GM18508 (cell line): ENCODE results near the gene PDAP1.
"Not testable (repeated sequence)": the region's sequence is repeated elsewhere in the genome, so short reads cannot be mapped to it uniquely, and the experiment has no call there.

Experiments
- ATAC-seq: cut with Tn5 transposase; IDR thresholded peaks from one replicate; pipeline ENCODE4 v1.9.1; 2021; ENCODE audit warnings: moderate number of reproducible peaks; ENCODE audit not compliant: insufficient read depth, unreplicated experiment

PDAP1 gene

DNA sequence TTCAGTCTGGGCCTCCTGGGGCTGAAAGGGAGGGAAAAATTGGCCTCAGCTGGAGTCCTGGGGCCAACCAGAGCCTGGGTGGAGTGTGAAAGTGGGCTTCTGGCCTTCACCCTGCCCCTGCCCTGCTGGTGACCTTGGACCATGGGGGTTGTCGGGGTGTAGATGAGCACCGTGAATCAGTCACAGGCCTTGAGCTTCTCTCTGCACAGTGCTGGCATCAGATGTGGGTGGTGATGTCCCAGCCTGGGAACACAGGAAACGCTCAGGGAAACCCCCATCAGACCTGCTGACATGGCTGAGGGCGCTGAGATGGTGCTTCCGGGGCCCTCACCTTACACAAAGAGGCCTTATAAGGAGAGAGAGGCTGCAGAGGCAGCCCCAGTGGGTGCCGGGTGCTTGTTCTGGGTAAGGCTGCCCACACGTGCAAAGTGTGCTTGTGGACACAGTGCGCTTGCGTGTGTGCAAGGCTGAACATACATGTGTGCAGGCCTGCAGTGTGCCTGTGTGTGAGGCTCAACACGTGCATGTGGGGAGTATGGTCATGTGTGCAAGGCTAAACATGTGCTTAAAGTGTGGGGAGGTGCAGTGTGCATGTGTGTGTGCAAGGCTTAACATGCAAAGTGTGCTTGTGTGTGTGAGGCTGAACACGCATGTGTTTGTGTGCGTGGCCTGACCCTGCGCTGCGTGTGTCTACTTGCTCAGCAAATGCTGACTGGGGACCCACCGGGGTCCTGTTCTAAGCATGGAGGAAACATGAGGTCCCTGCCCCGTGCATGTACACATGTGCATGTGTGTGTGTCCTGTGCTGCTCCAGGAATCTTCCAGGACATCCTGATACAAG is 27.4 kb downstream of the PDAP1 start:
- peak; percentile 65 for ATAC-seq

GRCh38 chr7:99380032-99380822 is 28.2 kb downstream of the PDAP1 start:
- no peak for ATAC-seq

DNA sequence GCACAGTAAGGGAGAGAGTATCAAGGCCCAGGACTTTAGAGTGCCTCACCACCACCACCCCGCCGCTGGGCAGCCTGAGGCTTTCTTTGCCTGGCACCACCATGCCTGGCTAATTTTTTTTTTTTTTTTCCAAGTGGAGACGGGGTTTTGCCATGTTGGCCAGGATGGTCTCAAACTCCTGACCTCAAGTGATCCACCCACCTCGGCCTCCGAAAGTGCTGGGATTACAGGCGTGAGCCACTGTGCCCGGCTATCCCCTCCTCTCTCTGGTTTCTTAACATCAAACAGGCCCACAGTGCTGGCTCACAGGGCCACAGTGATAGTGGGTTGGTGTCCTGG is 28.7 kb downstream of the PDAP1 start:
- ATAC-seq = not testable (repeated sequence)

DNA sequence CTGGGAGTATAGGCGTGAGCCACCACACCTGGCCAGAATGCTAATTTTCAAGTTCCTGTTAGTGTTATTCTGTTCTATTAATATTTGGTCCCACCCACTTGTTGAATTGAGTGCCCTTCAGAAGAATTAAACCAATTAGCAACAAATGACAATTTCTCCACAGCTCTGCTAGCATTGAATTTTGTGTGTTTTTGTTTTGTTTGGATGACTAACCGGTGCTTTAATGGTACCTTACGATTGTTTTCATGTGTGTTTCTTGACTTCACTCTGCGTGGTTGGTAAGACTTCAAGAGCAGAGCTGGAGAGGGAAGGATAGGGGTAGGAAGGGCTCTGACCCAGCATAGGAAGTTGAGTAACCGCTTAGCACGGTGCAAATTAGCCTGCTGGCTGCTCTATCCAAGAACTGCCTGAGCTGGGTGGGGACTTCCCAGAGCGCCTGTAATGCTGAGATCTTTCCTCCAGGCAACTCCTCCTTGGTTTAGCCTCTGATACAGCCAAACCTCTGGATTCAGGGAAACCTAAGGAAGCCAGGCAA is 29.3 kb downstream of the PDAP1 start:
- no peak for ATAC-seq

DNA sequence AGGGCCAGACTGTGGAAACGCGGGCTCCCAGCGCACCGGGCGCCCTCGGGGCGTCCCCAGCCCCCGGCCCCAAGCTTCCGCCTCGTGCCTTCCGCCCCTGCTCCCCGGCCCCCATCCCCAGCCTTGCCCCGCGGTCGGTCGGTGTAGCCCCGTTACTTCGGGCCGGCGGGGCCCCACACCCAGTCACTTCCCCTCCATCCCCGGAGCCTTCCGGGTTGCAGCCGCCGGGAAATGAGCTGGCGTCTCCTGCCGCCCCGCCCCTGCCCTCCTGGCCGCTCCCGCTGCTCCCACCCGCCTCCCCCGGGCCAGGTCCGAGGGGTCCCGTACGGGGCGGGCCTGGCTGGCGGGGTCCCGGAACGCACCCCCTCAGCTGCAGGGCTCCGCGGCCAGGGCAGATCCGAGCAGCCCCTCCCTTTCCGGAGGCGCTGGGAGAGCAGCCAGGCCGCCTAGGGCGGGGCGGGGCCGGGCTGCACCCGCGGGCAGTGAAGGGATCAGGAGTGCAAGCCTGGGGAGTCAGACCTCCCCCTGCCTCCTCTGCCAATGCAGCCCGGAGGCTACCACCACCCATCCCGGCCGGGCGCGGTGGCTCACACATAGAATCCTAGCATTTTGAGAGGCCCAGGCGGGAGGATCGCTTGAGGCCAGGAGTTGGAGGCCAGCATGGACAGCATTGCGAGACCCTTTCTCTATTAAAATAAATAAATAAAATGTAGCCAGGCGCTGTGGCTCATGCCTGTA is 33.2 kb downstream of the PDAP1 start:
- no peak for ATAC-seq

GRCh38 chr7:99374111-99375064 is 34.0 kb downstream of the PDAP1 start, which contains the start of gene ARPC1B:
Gene ARPC1B, plus strand, starts transcription at chr7:99374730. Its CDS starts 10,985 bp downstream, at chr7:99385715.
- ATAC-seq = no peak

GRCh38 chr7:99373091-99374066 is 35.0 kb downstream of the PDAP1 start:
- ATAC-seq = no peak

DNA sequence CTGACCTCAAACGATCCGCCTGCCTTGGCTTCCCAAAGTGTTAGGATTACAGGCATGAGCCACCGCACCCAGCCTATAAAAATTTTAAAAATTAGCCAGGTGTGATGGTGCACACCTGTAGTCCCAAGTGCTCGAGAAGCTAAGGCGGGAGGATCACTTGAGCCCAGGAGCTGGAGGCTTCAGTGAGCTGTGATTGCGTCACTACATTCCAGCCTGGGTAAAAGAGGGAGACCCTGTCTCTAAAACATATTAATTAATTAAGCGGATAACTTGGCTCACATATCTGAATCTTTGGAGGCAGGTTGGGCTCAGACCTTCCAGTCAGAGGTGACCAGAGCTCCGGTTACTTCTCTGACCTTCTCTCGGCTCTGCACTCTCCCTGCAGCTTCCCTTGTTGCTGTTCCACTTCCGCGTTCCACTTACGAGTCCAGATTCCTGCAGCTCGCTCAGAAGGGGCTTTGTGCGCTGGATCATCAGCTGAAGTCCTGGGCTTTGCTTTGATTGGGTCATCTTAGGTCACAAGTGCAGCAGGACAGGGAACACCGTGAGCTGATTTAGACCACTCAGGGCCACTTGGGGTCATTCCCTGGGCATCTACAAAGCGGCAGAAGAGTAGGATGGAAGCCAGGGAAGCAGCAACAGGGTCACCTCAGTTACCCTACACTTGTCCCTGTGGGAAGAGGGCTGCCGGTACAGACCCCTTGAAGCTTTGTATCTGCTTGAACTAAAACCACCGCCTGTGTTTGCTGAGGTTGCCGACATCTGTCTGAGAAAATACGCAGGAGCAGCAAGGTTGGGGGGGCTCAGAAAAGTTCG is 35.9 kb downstream of the PDAP1 start:
- no peak for ATAC-seq

- ATAC-seq = no peak
Observed at GRCh38 chr7:99371376-99371920, 36.9 kb downstream of the PDAP1 start.

GRCh38 chr7:99369767-99370391 is 38.5 kb downstream of the PDAP1 start:
- no peak for ATAC-seq

DNA sequence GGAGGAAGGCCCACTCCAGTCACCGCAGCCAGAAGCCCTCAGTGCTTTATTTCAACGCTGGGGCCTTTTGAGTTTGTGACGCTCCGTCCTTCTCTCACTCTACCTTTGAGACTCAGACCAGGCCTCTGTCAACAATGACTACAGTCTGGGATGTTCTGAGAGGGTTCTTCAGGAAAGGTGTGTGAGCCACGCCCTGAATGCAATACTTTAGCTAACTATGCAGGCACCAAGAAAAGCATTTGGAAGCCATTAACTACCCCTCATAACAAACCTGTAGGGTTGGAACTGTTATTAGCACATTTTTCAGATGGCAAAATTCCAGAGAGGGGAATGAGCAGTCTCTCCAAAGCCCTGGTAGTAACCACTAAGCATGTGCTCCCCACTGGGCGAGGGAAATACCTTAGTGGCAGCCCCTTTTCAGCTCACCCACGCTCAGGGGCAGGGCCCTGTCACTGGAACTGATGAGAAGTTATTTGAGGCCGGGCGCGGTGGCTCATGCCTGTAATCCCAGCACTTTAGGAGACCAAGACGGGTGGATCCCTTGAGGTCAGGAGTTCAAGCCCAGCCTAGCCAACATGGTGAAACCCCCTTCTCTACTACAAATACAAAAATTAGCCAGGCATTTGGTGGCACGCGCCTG is 39.5 kb downstream of the PDAP1 start:
- no peak for ATAC-seq

DNA sequence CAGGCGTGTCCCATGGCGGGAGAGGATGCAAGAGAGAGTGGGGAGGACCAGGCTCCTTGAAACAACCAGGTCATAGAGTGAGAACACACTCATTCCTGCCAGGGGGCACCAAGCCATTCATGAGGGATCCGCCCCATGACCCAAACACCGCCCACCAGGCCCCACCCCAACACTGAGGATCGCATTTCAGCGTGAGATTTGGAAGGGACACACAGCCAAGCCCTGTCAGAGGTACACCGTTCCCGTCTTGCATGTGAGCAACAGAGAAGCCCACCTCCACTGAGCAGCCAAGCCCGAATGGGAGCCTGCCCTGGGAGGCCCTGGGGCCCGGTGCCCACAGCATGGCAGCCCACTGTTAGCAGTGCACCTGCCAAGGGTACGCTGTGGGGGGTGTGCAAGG is 41.8 kb downstream of the PDAP1 start:
- no peak for ATAC-seq

DNA sequence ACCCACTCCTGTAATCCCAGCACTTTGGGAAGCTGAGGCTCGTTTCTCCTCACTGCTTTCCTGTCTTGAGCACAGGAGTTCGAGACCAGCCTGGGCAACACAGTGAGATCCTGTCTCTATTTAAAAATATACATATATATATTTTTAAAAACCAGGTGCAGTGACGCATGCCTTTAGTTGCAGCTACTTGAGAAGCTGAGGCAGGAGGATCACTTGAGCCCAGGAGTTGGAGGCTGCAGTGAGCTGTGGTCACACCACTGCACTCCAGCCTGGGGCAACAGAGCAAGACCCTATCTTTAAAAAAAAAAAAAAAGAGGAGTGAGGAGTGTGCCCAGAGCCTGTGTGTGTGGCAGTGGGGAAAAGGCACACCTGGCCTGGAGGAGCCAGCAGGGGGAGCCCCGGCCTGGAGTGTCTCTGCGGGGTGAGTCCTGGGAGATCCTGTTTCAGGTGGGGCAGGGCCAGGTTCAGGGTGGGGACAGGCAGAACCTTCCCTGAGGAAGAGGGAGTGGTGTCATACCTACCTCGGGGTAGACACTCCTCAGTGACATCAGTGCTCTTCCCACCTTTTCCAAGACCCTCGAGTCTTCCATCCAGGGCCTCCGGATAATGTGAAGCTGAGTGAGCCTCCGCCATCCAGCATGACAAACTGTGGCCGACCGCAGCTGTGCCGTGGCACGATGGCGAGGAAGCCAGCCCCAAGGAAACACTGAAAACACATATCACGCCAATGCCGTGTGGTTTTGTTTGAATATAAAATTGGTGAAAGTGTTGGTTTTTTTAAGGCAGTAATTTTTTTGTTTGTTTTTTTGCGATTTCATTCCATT is 42.9 kb downstream of the PDAP1 start:
- ATAC-seq = no peak

DNA sequence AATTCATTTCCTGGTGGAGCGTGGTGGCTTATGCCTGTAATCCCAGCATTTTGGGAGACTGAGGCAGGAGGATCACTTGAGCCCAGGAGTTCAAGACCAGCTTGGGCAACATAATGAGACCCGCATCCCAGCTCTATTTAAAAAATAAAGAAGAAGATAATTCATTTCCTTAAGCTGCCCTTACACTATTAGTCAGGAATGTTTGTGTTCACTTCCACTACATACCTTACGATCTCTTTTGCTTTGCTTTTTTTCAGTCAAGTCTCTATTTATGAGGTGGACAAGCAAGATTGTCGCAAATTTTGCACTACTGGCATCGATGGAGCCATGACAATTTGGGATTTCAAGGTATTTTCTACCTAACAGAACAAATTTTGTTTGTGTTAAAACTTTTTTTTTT is 45.1 kb downstream of the PDAP1 start:
- no peak for ATAC-seq

DNA sequence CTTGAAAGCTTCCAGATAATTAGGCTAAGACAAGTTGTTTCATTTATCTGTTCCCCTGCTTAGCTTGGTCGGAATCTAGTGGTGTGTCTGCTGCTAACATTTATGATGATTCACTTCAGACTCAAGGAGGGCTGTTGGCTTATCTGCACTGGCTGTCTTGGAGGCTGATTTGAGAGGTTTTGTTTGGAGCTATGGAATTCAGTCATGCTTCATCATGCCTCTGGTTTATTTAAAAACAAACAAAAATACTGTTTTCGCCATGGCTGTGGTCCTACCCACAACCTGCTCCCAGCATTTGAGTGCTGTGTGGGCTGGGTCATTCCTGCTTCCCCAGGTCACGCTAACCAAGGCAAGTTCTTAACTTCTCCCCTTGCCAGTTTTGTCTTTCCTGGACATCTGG is 45.6 kb downstream of the PDAP1 start:
- no peak for ATAC-seq
